Transverse colon (tissue), 4 donors: Measurements from ENCODE around the gene CCDC197.

Source experiments
- EP300 ChIP-seq: sonication (generic); formaldehyde crosslinking; IDR thresholded peaks from one replicate; pipeline ENCODE4 v1.6.1; 2017; ENCODE audit warnings: antibody characterized with exemption, low read depth
- POLR2A ChIP-seq: fragments of 450-650 bp; IDR thresholded peaks from one replicate; pipeline ENCODE4 v1.6.1; 2016; ENCODE audit warnings: antibody characterized with exemption, mild to moderate bottlenecking, moderate library complexity
- POLR2AphosphoS5 ChIP-seq, 3 donors: sonication (generic); formaldehyde crosslinking; IDR thresholded peaks; one replicate each; pipeline ENCODE4 v1.6.1; 2016; ENCODE audit warnings: antibody characterized with exemption in 3 of 3
- TF ChIP-seq, protein P1 (sequence below), 5 experiments: fragments of 200-600 bp in 3 of 5; fragments of 450-650 bp in 2 of 5; sonication (generic) in 3 of 5; IDR thresholded peaks; 1 replicate in 2 of 5; 2 replicates in 3 of 5; pipeline ENCODE4 v1.5.1; 2016 to 2017; ENCODE audit warnings: antibody characterized with exemption in 5 of 5, inconsistent platforms in 3 of 5, mild to moderate bottlenecking in 2 of 5, moderate library complexity in 1 of 5

DNA sequence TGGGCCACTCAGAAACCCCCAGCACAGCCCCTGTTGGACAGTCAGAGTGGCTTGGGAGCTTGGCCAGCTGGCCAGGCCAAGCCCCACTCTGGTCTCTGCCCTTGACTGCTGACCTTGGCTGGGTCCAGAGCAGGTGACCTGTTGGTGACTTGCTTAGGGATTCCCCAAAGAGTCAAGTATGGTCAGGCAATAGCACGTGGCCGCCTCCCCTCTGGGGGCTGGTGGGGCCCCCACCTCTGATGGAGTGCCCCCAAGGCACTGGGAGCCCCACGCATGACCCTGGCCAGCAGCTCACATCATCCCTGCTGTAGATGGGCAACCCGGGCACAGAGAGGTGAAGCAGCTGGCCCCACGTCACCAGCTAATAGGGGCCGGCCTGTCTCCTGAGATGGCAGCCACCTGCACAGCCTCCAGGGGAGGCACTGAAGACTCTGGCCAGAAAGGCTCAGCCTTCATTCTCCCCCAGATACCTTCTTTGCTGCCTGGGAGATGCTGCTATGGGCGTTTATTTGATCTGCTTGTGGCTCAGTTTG, 1.8 kb downstream of the CCDC197 start:
- TF ChIP-seq EP300: no peak
- TF ChIP-seq, protein P1, sequence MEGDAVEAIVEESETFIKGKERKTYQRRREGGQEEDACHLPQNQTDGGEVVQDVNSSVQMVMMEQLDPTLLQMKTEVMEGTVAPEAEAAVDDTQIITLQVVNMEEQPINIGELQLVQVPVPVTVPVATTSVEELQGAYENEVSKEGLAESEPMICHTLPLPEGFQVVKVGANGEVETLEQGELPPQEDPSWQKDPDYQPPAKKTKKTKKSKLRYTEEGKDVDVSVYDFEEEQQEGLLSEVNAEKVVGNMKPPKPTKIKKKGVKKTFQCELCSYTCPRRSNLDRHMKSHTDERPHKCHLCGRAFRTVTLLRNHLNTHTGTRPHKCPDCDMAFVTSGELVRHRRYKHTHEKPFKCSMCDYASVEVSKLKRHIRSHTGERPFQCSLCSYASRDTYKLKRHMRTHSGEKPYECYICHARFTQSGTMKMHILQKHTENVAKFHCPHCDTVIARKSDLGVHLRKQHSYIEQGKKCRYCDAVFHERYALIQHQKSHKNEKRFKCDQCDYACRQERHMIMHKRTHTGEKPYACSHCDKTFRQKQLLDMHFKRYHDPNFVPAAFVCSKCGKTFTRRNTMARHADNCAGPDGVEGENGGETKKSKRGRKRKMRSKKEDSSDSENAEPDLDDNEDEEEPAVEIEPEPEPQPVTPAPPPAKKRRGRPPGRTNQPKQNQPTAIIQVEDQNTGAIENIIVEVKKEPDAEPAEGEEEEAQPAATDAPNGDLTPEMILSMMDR (IDR thresholded peaks at IDR 0.05): no peak
- TF ChIP-seq POLR2AphosphoS5 (IDR thresholded peaks at IDR 0.05): no peak
- no peak for TF ChIP-seq POLR2A
